ENCODE data around the gene SRSF4. TPM values are rescaled to one million over a fixed set of nuclear protein-coding genes. Genes with fewer than 3 reads are reported as not detected.

The SRSF4 gene
- total and polyA plus RNA-seq, 9 of the 15 experiments (the other 6 are each of a cell fraction or from before 2014, with no cell fraction given), result 15.9 to 132 (median 82.0) TPM

GRCh38 chr1:29124366-29125236, 57.1 kb downstream of the SRSF4 start (continued):
- TF ChIP-seq ZBTB11 (CRISPR knock-in tag; IDR thresholded peaks at IDR 0.05) (no peak), SMAD4 (CRISPR knock-in tag; conservative IDR thresholded peaks at IDR 0.05) (peak; percentile 63), KDM1A (IDR thresholded peaks at IDR 0.05) (no peak), NFRKB (IDR thresholded peaks at IDR 0.05; ENCODE audit: low read depth) (no peak), HSF4 (CRISPR knock-in tag; IDR thresholded peaks at IDR 0.05; ENCODE audit: borderline replicate concordance) (no peak), DNMT1 (IDR thresholded peaks at IDR 0.05) (no peak), MIER1 (IDR thresholded peaks at IDR 0.05; ENCODE audit: low read depth) (no peak), CREM (IDR thresholded peaks at IDR 0.05; ENCODE audit: low read depth) (peak; percentile 52), TCFL5 (CRISPR knock-in tag; conservative IDR thresholded peaks at IDR 0.05) (no peak), HDAC8 (tag; IDR thresholded peaks at IDR 0.05) (no peak), KDM2B (CRISPR knock-in tag; IDR thresholded peaks at IDR 0.05) (0 out of 2 replicates have a peak, but pooled peaks have one; percentile 20), GATAD2A (IDR thresholded peaks at IDR 0.05) (peak; percentile 54), DIDO1 (tag; IDR thresholded peaks at IDR 0.05; ENCODE audit: low read depth) (no peak), FOS (IDR thresholded peaks at IDR 0.05; ENCODE audit: extremely low read depth, insufficient read length) (no peak), RERE (CRISPR knock-in tag; IDR thresholded peaks at IDR 0.05; ENCODE audit: borderline replicate concordance) (no peak), CREB1 (IDR thresholded peaks at IDR 0.05) (no peak), CREB1 (CRISPR knock-in tag; IDR thresholded peaks at IDR 0.05) (peak; percentile 60)
- TF ChIP-seq, protein P1, sequence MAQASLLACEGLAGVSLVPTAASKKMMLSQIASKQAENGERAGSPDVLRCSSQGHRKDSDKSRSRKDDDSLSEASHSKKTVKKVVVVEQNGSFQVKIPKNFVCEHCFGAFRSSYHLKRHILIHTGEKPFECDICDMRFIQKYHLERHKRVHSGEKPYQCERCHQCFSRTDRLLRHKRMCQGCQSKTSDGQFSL (CRISPR knock-in tag; IDR thresholded peaks at IDR 0.05), result peak; percentile 42; the same call in 1 of the 2 replicates
- TF ChIP-seq, protein P1 (tag; IDR thresholded peaks at IDR 0.05), result peak in 1 of 2 experiments; percentile 69; a peak in 2 of 4 replicates

All from K562 (cell line).